GM18868 (cell line): ENCODE results near the gene ZNF609.

Experiments
- ATAC-seq: cut with Tn5 transposase; IDR thresholded peaks from one replicate; pipeline ENCODE4 v1.9.1; 2021; ENCODE audit warnings: mild to moderate bottlenecking, moderate library complexity; ENCODE audit not compliant: unreplicated experiment

The ZNF609 gene

GRCh38 chr15:64500695-64501395 lies 40.5 kb downstream of the ZNF609 start:
- no peak for ATAC-seq

- no peak for ATAC-seq
Observed at GRCh38 chr15:64501396-64501715, 41.0 kb downstream of the ZNF609 start.

GRCh38 chr15:64502151-64502550 lies 41.8 kb downstream of the ZNF609 start:
- no peak for ATAC-seq

- ATAC-seq: no peak
Observed at GRCh38 chr15:64502551-64502950, 42.2 kb downstream of the ZNF609 start.

- no peak for ATAC-seq
Observed at GRCh38 chr15:64503197-64503596, 42.8 kb downstream of the ZNF609 start.

GRCh38 chr15:64503640-64504039 lies 43.3 kb downstream of the ZNF609 start:
- no peak for ATAC-seq

GRCh38 chr15:64507293-64507802 lies 47.0 kb downstream of the ZNF609 start:
- ATAC-seq: peak; percentile 70

- no peak for ATAC-seq
Observed at GRCh38 chr15:64507845-64508244, 47.5 kb downstream of the ZNF609 start.

GRCh38 chr15:64513823-64514222 lies 53.4 kb downstream of the ZNF609 start:
- no peak for ATAC-seq

GRCh38 chr15:64515196-64515595 lies 54.8 kb downstream of the ZNF609 start:
- ATAC-seq: no peak

GRCh38 chr15:64515825-64516224 lies 55.4 kb downstream of the ZNF609 start:
- ATAC-seq: no peak

GRCh38 chr15:64519897-64520296 lies 59.5 kb downstream of the ZNF609 start:
- no peak for ATAC-seq

GRCh38 chr15:64521201-64521600 lies 60.8 kb downstream of the ZNF609 start:
- no peak for ATAC-seq

GRCh38 chr15:64521726-64522164 lies 61.4 kb downstream of the ZNF609 start:
- ATAC-seq: no peak

- ATAC-seq: no peak
Observed at GRCh38 chr15:64522226-64522823, 61.9 kb downstream of the ZNF609 start.

GRCh38 chr15:64523240-64523639 lies 62.9 kb downstream of the ZNF609 start:
- ATAC-seq: no peak

GRCh38 chr15:64524778-64525177 lies 64.4 kb downstream of the ZNF609 start:
- no peak for ATAC-seq

GRCh38 chr15:64525828-64526530 lies 65.6 kb downstream of the ZNF609 start:
- no peak for ATAC-seq

GRCh38 chr15:64527263-64527984 lies 67.0 kb downstream of the ZNF609 start:
- no peak for ATAC-seq

GRCh38 chr15:64528871-64529270 lies 68.5 kb downstream of the ZNF609 start:
- no peak for ATAC-seq

- ATAC-seq: no peak
Observed at GRCh38 chr15:64530472-64530871, 70.1 kb downstream of the ZNF609 start.
